GM18499 (cell line): Measurements from ENCODE around the gene ADRM1.
A peak's percentile ranks its signal among the peaks of the same experiment; 100 is the strongest.

Experiments used
- ATAC-seq: cut with Tn5 transposase; IDR thresholded peaks from one replicate; pipeline ENCODE4 v1.9.1; 2021; ENCODE audit warnings: moderate number of reproducible peaks; ENCODE audit not compliant: insufficient read depth, unreplicated experiment

ADRM1 gene

GRCh38 chr20:62302341-62303061, at the start of gene ADRM1:
TSS of gene ADRM1 (plus strand) at chr20:62302997. CDS start at chr20:62303569, 572 bp downstream.
- peak; percentile 60 for ATAC-seq

- no peak for ATAC-seq
Measured at GRCh38 chr20:62253398-62253797, 49.4 kb upstream of the ADRM1 start.

GRCh38 chr20:62254021-62254724, 48.6 kb upstream of the ADRM1 start:
- ATAC-seq, result no peak

- no peak for ATAC-seq
Measured at GRCh38 chr20:62255976-62256375, 46.8 kb upstream of the ADRM1 start.

GRCh38 chr20:62258499-62259293, 44.1 kb upstream of the ADRM1 start:
- no peak for ATAC-seq

- no peak for ATAC-seq
Measured at GRCh38 chr20:62259294-62259565, 43.6 kb upstream of the ADRM1 start.

GRCh38 chr20:62262064-62262463, 40.7 kb upstream of the ADRM1 start:
- no peak for ATAC-seq

GRCh38 chr20:62263396-62263795, 39.4 kb upstream of the ADRM1 start:
- no peak for ATAC-seq

- no peak for ATAC-seq
Measured at GRCh38 chr20:62265365-62265764, 37.4 kb upstream of the ADRM1 start.

- no peak for ATAC-seq
Measured at GRCh38 chr20:62266340-62266739, 36.5 kb upstream of the ADRM1 start.

- ATAC-seq, result no peak
Measured at GRCh38 chr20:62266851-62267250, 35.9 kb upstream of the ADRM1 start.

GRCh38 chr20:62267543-62267942, 35.3 kb upstream of the ADRM1 start:
- ATAC-seq, result no peak

GRCh38 chr20:62268228-62268900, 34.4 kb upstream of the ADRM1 start:
- no peak for ATAC-seq

GRCh38 chr20:62269378-62269777, 33.4 kb upstream of the ADRM1 start:
- ATAC-seq, result no peak

- ATAC-seq, result no peak
Measured at GRCh38 chr20:62269871-62270270, 32.9 kb upstream of the ADRM1 start.

GRCh38 chr20:62272200-62272599, 30.6 kb upstream of the ADRM1 start:
- no peak for ATAC-seq

GRCh38 chr20:62273416-62273815, 29.4 kb upstream of the ADRM1 start:
- no peak for ATAC-seq

GRCh38 chr20:62274332-62274950, 28.4 kb upstream of the ADRM1 start:
- no peak for ATAC-seq

- ATAC-seq, result no peak
Measured at GRCh38 chr20:62275219-62275618, 27.6 kb upstream of the ADRM1 start.

- ATAC-seq, result no peak
Measured at GRCh38 chr20:62276439-62276838, 26.4 kb upstream of the ADRM1 start.
